Measurements from ENCODE around the gene MED23. TPM values are rescaled to one million over a fixed set of nuclear protein-coding genes. Genes with fewer than 3 reads are reported as not detected.
A peak's percentile ranks its signal among the peaks of the same experiment; 100 is the strongest.

The MED23 gene
- total RNA-seq, 1 experiment from 2014 or later, result 21.3 TPM

DNA sequence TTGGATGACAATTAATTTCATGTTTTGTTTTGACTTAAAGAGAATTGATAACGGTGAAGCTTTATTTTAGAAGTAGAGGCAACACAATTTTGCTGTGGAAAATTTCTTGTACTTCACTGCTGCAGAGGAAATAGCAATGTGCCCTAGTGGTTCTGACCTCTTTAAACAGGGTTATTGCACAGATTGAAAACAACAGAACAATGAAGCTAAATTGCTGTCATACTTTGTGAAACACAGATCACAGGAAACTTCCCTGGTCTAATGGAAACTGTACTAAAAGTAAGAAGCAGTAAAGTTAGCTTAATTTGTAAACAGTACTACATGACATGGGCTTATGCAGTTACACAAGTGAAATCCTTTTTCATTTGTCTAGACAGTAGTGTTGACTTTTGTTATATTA is 41.8 kb upstream of the MED23 start:
- H4K20me1 ChIP-seq (ENCODE audit: insufficient read depth), result no peaks in the 10 kb centered on the region
- H3K9me3 ChIP-seq (ENCODE audit: insufficient read depth, low read depth), result no peaks in the 10 kb centered on the region
- H3K4me2 ChIP-seq, result no peak overlapping the region
- no peak overlapping the region for H3K27ac ChIP-seq
- no peaks in the 10 kb centered on the region for H3K79me2 ChIP-seq (ENCODE audit: low read depth)
- no peaks in the 10 kb centered on the region for H3F3A ChIP-seq (ENCODE audit: insufficient read depth, low read depth)
- DNase-seq, result no peak
- no peaks in the 10 kb centered on the region for H3K27me3 ChIP-seq (ENCODE audit: insufficient read depth, low read depth)
- no peak overlapping the region for H2AFZ ChIP-seq
- TF ChIP-seq EZH2 (IDR thresholded peaks at IDR 0.05; ENCODE audit: low read depth), result no peak
- TF ChIP-seq, protein P1, sequence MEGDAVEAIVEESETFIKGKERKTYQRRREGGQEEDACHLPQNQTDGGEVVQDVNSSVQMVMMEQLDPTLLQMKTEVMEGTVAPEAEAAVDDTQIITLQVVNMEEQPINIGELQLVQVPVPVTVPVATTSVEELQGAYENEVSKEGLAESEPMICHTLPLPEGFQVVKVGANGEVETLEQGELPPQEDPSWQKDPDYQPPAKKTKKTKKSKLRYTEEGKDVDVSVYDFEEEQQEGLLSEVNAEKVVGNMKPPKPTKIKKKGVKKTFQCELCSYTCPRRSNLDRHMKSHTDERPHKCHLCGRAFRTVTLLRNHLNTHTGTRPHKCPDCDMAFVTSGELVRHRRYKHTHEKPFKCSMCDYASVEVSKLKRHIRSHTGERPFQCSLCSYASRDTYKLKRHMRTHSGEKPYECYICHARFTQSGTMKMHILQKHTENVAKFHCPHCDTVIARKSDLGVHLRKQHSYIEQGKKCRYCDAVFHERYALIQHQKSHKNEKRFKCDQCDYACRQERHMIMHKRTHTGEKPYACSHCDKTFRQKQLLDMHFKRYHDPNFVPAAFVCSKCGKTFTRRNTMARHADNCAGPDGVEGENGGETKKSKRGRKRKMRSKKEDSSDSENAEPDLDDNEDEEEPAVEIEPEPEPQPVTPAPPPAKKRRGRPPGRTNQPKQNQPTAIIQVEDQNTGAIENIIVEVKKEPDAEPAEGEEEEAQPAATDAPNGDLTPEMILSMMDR (conservative IDR thresholded peaks at IDR 0.05), result no peak
- BruUV-seq (replicated peaks), result no TSS peak
- intact Hi-C loops (cut with micrococcal nuclease; ENCODE audit: unreplicated experiment), result no loop called here
- ChIA-PET POLR2A (ENCODE audit: unreplicated experiment) (no interaction called here), CTCF (no interaction called here)
- no peaks in the 10 kb centered on the region for H3K4me1 ChIP-seq (replicated peaks; ENCODE audit: insufficient read depth)
- H3K36me3 ChIP-seq (ENCODE audit: low read depth), result no peaks in the 10 kb centered on the region
- no peaks in the 10 kb centered on the region for H3K9me2 ChIP-seq (ENCODE audit: insufficient read depth)
- no peak overlapping the region for H3K4me3 ChIP-seq

DNA sequence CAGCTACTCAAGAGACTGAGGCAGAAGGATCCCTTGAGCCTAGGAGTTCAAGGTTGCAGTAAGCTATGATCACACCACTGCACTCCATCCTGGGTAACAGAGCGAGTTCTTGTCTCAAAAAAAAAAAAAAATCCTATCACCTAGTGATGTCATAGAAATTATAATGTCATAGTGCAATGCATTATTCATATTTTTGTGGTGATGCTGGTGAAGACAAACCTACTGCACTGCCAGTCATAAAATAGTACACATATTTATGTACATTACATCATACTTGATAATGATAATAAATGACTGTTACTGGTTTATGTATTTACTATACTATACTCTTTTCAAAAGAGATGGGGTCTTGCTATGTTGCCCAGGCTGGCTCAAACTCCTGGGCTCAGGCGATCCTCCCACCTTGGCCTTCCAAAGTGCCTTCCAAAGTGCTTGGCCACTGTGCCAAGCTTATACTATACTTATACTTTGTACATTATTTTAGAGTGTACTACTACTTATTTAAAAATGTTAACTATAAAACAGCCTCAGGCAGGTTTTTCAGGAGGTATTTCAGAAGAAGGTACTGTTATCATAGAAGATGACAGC is 35.6 kb upstream of the MED23 start:
- no TSS peak for BruUV-seq (replicated peaks)
- Histone ChIP-seq H3F3A (ENCODE audit: insufficient read depth, low read depth) (no peaks in the 10 kb centered on the region; the same call in 1 of the 2 replicates), H3K4me3 (no peak overlapping the region), H3K27ac (no peak overlapping the region), H4K20me1 (ENCODE audit: insufficient read depth) (no peaks in the 10 kb centered on the region), H3K36me3 (ENCODE audit: low read depth) (no peaks in the 10 kb centered on the region), H3K27me3 (ENCODE audit: insufficient read depth, low read depth) (no peaks in the 10 kb centered on the region), H2AFZ (no peak overlapping the region), H3K79me2 (ENCODE audit: low read depth) (no peaks in the 10 kb centered on the region), H3K9me2 (ENCODE audit: insufficient read depth) (no peaks in the 10 kb centered on the region), H3K4me1 (replicated peaks; ENCODE audit: insufficient read depth) (peaks cover 12% of the 10 kb centered on the region; the same call in 1 of the 2 replicates), H3K4me2 (no peak overlapping the region), H3K9me3 (ENCODE audit: insufficient read depth, low read depth) (no peaks in the 10 kb centered on the region)
- intact Hi-C loops (cut with micrococcal nuclease; ENCODE audit: unreplicated experiment), result no loop called here
- CTCF ChIA-PET, result no interaction called here
- POLR2A ChIA-PET (ENCODE audit: unreplicated experiment), result interaction anchor here (0.6 kb wide), 1 partner anchor 24 kb away, joined by 5 read pairs; no protein-coding TSS in a partner anchor
- no peak for DNase-seq
- TF ChIP-seq, protein P1 (conservative IDR thresholded peaks at IDR 0.05), result no peak
- no peak for TF ChIP-seq EZH2 (IDR thresholded peaks at IDR 0.05; ENCODE audit: low read depth)

- H3K79me2 ChIP-seq (ENCODE audit: low read depth), result no peaks in the 10 kb centered on the region
- no peaks in the 10 kb centered on the region for H4K20me1 ChIP-seq (ENCODE audit: insufficient read depth)
- DNase-seq, result peak; percentile 18 to 75
- no peak overlapping the region for H3K4me2 ChIP-seq
- BruUV-seq (replicated peaks), result no TSS peak
- TF ChIP-seq EZH2 (IDR thresholded peaks at IDR 0.05; ENCODE audit: low read depth), result no peak
- TF ChIP-seq, protein P1 (conservative IDR thresholded peaks at IDR 0.05), result no peak
- H3K4me3 ChIP-seq, result no peak overlapping the region
- H3K27me3 ChIP-seq (ENCODE audit: insufficient read depth, low read depth), result no peaks in the 10 kb centered on the region
- H2AFZ ChIP-seq, result no peak overlapping the region
- H3K27ac ChIP-seq, result no peak overlapping the region
- H3F3A ChIP-seq (ENCODE audit: insufficient read depth, low read depth), result peaks cover 9% of the 10 kb centered on the region
- no peaks in the 10 kb centered on the region for H3K9me3 ChIP-seq (ENCODE audit: insufficient read depth, low read depth)
- intact Hi-C loops (cut with micrococcal nuclease; ENCODE audit: unreplicated experiment), result loop anchor here (1.0 kb wide), 1 partner anchor 29 kb away; no protein-coding TSS in a partner anchor
- POLR2A ChIA-PET (ENCODE audit: unreplicated experiment), result no interaction called here
- H3K9me2 ChIP-seq (ENCODE audit: insufficient read depth), result no peaks in the 10 kb centered on the region
- H3K4me1 ChIP-seq (replicated peaks; ENCODE audit: insufficient read depth), result peaks cover 21% of the 10 kb centered on the region; the same call in 1 of the 2 replicates
- CTCF ChIA-PET, result no interaction called here
- no peaks in the 10 kb centered on the region for H3K36me3 ChIP-seq (ENCODE audit: low read depth)
Measured at GRCh38 chr6:131660195-131660594, 32.2 kb upstream of the MED23 start.

Data from PC-9 (cell line).